KMS-11 (cell line): ENCODE data around the gene C16orf95.

Source experiments
- H2AFZ ChIP-seq: fragments of 200-600 bp; sonication (generic); 2 replicates; pipeline ENCODE4 v1.6.1; 2016; ENCODE audit warnings: antibody characterized with exemption, mixed run types, low read depth
- H3K27ac ChIP-seq: fragments of 200-600 bp; sonication (generic); 2 replicates; pipeline ENCODE4 v1.6.1; 2016; ENCODE audit warnings: mild to moderate bottlenecking, mixed run types
- H3K27me3 ChIP-seq: fragments of 200-600 bp; sonication (generic); 2 replicates; pipeline ENCODE4 v1.6.1; 2017; ENCODE audit warnings: mild to moderate bottlenecking, low read depth, mixed run types, moderate library complexity; ENCODE audit not compliant: insufficient read depth
- H3K36me3 ChIP-seq: fragments of 200-600 bp; sonication (generic); 2 replicates; pipeline ENCODE4 v1.6.1; 2017; ENCODE audit warnings: mild to moderate bottlenecking, mixed run types; ENCODE audit not compliant: insufficient read depth
- H3K4me1 ChIP-seq: fragments of 200-600 bp; sonication (generic); 2 replicates; pipeline ENCODE4 v1.6.1; 2016; ENCODE audit warnings: mild to moderate bottlenecking, low read depth, mixed run types; ENCODE audit not compliant: poor library complexity, severe bottlenecking
- H3K4me2 ChIP-seq: fragments of 200-600 bp; sonication (generic); 2 replicates; pipeline ENCODE4 v1.7.0; 2016; ENCODE audit warnings: mild to moderate bottlenecking, mixed run types
- H3K4me3 ChIP-seq: fragments of 200-600 bp; sonication (generic); IDR thresholded peaks from 2 replicates; pipeline ENCODE4 v1.6.1; 2017; ENCODE audit warnings: low read depth, low read length, mixed read lengths; ENCODE audit not compliant: insufficient read depth
- H3K79me2 ChIP-seq: fragments of 200-600 bp; sonication (generic); 2 replicates; pipeline ENCODE4 v1.6.1; 2016; ENCODE audit warnings: low read depth, mixed run types; ENCODE audit not compliant: insufficient read depth
- H3K9ac ChIP-seq: fragments of 200-600 bp; sonication (generic); 2 replicates; pipeline ENCODE4 v1.6.1; 2016; ENCODE audit warnings: mild to moderate bottlenecking, mixed run types
- H4K20me1 ChIP-seq: fragments of 200-600 bp; sonication (generic); 2 replicates; pipeline ENCODE4 v1.6.1; 2016; ENCODE audit warnings: mild to moderate bottlenecking, mixed run types; ENCODE audit not compliant: insufficient read depth
- CTCF ChIP-seq: fragments of 200-600 bp; sonication (generic); conservative IDR thresholded peaks from 2 replicates; pipeline ENCODE4 v1.6.1; 2017; ENCODE audit warnings: low read depth, mild to moderate bottlenecking, antibody characterized with exemption, low read length, moderate library complexity, mixed read lengths

Gene C16orf95

GRCh38 chr16:87279094-87279658, 38.0 kb downstream of the C16orf95 start:
- Histone ChIP-seq H2AFZ (no peak overlapping the region), H3K9ac (no peak overlapping the region), H3K79me2 (no peaks in the 10 kb centered on the region), H3K27me3 (no peaks in the 10 kb centered on the region), H3K4me3 (no peak overlapping the region), H3K36me3 (no peaks in the 10 kb centered on the region), H3K27ac (no peak overlapping the region), H3K4me2 (no peak overlapping the region), H3K4me1 (no peaks in the 10 kb centered on the region), H4K20me1 (no peaks in the 10 kb centered on the region)
- TF ChIP-seq CTCF = no peak

- no peaks in the 10 kb centered on the region for H3K79me2 ChIP-seq
- H2AFZ ChIP-seq = no peak overlapping the region
- H3K36me3 ChIP-seq = no peaks in the 10 kb centered on the region
- no peak overlapping the region for H3K9ac ChIP-seq
- no peak overlapping the region for H3K27ac ChIP-seq
- H3K4me3 ChIP-seq = no peak overlapping the region
- no peak overlapping the region for H3K4me2 ChIP-seq
- H3K27me3 ChIP-seq = no peaks in the 10 kb centered on the region
- H4K20me1 ChIP-seq = no peaks in the 10 kb centered on the region
- TF ChIP-seq CTCF = peak; percentile 82
- H3K4me1 ChIP-seq = no peaks in the 10 kb centered on the region
Observed at GRCh38 chr16:87278191-87279093, 38.8 kb downstream of the C16orf95 start.

GRCh38 chr16:87276924-87277323, 40.3 kb downstream of the C16orf95 start:
- TF ChIP-seq CTCF = no peak

GRCh38 chr16:87276091-87276701, 41.0 kb downstream of the C16orf95 start:
- Histone ChIP-seq H3K27ac (no peak overlapping the region), H3K4me2 (no peak overlapping the region), H3K4me1 (no peaks in the 10 kb centered on the region), H4K20me1 (no peaks in the 10 kb centered on the region), H3K9ac (no peak overlapping the region), H3K27me3 (no peaks in the 10 kb centered on the region), H2AFZ (no peak overlapping the region), H3K36me3 (no peaks in the 10 kb centered on the region), H3K79me2 (no peaks in the 10 kb centered on the region), H3K4me3 (no peak overlapping the region)
- no peak for TF ChIP-seq CTCF

More at GRCh38 chr16:87276924-87277323, 40.3 kb downstream of the C16orf95 start:
- no peak overlapping the region for H2AFZ ChIP-seq
- H3K4me1 ChIP-seq = no peaks in the 10 kb centered on the region
- H3K4me2 ChIP-seq = no peak overlapping the region
- H3K79me2 ChIP-seq = no peaks in the 10 kb centered on the region
- H3K4me3 ChIP-seq = no peak overlapping the region
- H3K27me3 ChIP-seq = no peaks in the 10 kb centered on the region
- no peak overlapping the region for H3K9ac ChIP-seq
- H3K27ac ChIP-seq = no peak overlapping the region
- H3K36me3 ChIP-seq = no peaks in the 10 kb centered on the region
- H4K20me1 ChIP-seq = no peaks in the 10 kb centered on the region
